Activated CD4-positive, CD25-positive, alpha-beta regulatory T cell (primary cell): ENCODE data around the gene TFRC.
"Not testable (repeated sequence)": the region's sequence is repeated elsewhere in the genome, so short reads cannot be mapped to it uniquely, and the experiment has no call there.

Source experiments
- DNase-seq, 4 experiments: peaks; one replicate each; lab custom pipeline; 2025; lab: John Stamatoyannopoulos, UW

The TFRC gene

DNA sequence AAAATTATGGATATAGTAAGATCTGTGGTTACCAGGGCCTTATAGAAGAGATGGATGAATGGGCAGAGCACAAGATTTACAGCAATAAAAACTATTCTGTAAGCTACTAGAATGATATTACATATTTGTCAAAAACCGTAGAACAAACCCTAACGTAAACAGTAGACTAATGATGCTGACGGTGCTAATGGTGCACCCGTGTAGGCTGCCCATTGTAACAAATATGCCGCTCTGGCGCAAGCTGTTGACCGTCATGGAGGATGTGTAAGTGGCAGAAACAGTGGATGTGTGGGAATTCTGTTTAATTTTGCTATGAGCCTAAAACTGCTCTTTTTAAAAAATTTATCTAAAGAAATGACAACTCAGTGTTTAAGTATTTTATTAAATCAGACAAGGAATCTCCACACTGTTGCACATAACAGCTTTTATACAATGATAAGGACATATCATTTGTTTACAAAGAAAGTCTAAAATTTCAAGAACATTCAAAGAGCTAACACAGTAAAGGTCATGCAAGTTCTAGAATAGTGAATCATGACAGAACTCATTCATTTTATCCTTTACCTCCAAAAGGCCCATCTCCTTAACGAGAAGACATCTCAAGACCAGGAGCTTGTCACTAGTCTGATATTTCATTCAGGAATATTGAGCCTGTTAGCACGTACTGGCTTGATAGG lies 32.8 kb downstream of the TFRC start:
- no peak for DNase-seq

DNA sequence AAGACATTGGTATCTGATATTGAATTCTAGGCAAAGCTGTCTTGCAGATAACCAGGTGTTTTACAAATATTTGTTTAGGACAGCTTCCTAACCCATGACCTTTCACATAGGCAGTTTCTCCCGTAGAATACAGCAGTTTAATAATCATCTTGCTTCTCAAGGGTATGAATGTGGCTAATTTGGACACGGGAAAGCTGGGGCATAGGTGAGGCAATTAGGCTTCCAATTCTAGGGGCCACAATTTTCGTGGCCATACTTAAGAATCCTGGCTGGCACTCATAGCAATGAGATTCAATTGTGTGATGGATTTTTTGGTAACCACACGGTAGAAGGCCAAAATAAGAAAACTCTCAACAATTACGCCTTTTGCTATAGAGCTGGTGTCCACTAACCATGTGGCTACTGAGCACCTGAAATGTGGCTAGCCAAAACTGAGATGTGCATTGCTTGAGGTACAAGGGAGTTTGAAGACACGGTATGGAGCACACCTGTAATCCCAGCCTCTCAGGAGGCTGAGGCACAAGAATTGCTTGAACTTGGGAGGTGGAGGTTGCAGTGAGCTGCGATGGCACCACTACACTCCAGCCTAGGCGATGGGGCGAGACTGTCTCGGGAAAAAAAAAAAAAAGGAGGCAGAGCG lies 34.4 kb downstream of the TFRC start:
- DNase-seq = no peak

DNA sequence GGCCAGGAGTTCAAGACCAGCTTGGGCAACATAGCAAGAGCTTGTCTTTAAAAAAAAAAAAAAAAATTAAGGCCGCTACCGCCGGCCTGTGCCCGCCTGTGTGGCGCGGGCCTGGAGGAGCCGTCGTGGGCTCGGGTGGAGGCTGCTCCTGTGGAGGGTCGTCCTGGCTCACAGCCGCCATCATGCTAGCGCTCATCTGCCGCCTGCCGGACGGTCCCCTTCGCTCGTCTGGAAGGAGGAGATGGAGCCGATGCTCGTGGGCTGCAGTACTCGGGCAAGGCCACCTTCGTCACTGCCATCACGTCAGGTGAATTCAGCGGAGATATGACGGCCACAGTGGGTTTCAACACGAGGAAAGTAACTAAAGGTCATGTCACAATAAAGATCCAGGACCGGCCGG lies 37.4 kb downstream of the TFRC start:
- no peak for DNase-seq

DNA sequence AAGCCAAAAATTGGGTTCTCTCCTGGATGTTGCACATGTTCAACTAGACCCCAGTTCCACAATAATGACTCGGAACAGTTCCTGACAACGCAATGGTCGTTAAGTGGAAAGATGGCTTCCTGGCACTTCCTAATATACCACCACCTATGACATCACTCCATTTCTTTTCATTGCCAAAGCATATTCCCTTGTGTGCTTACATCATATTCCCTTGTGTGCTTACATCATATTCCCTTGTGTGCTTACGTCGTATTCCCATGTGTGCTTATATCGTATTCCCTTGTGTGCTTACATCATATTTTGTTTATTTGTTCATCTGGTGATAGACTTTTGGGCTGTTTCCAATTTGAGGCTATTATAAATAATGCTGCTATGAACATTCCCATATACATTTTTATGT lies 39.2 kb downstream of the TFRC start:
- DNase-seq = no peak

DNA sequence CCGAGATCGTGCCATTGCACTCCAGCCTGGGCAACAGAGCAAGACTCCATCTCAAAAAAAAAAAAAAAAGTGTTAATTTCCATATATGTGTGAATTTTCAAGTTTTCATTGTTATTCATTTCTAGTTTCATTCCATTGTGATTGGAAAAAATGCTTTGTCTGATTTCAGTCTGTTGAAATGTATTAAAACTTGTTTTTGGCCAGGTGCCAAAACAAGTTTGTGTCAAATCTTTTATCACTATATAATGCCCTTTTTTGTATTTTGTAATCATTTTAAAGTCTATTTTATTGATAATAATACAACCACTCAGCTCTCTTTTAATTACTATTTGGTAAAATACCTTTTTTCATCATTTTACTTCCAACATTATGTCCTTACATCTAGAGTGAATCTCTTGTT lies 42.5 kb downstream of the TFRC start:
- no peak for DNase-seq

DNA sequence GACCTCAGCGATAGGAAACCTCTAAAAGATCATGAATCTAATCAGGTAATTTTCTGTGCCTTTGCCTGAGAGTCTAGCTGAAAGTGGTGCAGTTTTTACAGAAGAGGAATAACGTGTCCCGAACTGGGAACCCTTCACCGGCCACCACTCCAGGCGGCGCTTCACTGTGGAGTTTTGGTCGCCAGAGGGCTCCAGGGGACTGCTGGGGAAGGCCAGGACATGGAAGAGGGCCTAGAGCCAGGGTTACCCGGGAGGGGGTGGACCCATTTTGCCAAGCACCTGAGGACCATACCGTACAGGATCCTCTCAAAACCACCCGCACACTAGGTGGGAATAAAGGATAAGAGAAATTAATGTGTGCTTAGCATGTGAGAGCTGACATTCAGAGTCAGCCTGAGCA lies 55.8 kb downstream of the TFRC start:
- not testable (repeated sequence) for DNase-seq

DNA sequence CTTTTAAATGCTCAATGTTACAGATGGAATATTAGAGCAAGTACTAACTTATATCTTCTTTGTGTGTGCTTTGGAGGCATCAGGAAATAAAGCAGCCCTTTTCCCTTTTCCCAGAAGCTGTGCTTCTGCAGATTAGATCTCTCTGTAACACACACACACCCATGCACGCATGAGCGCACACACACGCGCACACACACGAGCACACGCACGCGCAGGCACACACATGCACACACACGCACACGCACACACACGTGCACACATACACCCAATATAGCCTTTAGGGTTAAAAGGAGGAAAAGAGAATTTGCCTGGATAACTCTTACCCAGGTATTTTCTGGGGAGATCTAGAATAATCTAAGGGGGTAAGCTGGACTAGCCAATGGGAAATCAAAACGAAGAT lies 56.9 kb downstream of the TFRC start:
- DNase-seq = no peak

DNA sequence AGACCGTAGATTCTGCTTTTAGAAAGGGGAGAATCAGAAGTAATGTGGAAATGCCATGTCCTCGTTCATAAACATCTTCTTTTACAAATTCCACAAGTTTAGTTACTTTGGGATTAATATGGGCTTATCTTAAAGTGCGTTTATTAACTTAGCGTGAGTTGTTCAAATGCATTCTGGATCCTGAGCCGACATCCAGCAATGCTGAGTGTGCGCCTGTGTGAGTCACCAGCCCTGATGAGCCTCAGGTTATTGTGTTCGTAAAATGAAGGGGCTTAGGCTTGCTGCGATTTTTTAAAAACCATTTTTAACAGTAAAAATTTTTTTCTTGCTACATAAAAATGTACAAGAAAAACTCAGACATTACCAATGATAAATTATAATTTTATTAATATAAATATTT lies 57.9 kb downstream of the TFRC start:
- DNase-seq = no peak

DNA sequence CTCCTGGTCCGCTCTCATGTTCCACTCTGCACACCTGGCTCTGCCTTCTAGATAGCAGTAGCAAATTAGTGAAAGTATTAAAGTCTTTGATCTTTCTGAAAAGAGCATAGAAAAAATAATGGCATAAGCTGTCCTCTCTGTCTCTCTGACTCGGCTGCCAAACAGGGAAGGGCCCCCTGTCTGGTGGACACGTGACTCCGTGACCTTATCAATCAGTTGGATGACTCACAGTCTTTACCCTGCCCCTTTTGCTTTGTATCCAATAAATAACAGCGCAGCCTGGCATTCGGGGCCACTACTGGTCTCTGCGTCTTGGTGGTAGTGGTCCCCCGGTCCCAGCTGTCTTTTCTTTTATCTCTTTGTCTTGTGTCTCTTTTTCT lies 59.4 kb downstream of the TFRC start:
- not testable (repeated sequence) for DNase-seq

DNA sequence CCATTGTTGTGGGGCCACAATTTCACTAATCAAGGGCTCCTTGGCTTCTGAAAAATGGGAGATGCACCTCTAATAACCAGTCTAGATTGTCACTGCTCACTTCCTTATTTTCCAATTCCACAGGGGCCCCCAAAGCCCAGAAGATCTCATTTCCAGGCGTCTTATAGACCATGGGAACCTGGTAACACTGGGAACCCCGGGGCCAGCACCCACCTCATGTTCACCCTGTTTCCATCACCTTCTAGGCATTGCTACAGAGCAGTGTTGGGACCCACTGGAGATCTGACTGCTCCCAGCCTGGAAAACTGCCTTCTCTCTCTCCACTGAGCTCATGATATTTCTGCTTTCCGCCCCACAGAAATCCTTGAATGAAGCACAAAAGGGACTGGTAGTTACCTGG lies 61.5 kb downstream of the TFRC start:
- DNase-seq = no peak

DNA sequence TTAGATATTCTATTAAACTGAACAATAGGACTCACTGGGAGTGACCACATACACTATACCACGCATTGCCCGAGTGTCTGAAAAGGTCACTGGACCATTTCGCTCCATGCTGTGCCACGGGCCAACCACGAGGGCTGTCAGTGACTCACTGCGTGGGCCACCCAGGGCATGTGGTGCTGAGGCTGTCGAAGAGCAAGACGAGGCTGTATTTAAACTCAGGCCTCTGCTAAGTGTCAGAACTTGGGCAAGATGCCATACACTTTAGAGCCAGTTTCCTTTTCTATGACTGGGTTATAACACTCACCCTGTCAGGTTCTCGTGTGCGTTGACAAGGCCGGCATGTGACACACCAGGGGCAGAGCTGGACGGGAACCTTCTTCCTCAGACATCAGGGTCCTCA lies 62.3 kb downstream of the TFRC start:
- DNase-seq = not testable (repeated sequence)

DNA sequence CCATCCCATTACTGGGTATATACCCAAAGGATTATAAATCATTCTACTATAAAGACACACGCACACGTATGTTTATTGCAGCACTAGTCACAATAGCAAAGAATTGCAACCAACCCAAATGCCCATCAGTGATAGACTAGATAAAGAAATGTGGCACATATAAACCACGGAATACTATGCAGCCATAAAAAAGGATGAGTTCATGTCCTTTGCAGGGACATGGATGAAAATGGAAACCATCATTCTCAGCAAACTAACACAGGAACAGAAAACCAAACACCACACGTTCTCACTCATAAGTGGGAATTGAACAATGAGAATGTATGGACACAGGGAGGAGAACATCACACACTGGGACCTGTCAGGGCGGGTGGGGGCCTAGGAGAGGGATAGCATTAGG lies 63.7 kb downstream of the TFRC start:
- not testable (repeated sequence) for DNase-seq

DNA sequence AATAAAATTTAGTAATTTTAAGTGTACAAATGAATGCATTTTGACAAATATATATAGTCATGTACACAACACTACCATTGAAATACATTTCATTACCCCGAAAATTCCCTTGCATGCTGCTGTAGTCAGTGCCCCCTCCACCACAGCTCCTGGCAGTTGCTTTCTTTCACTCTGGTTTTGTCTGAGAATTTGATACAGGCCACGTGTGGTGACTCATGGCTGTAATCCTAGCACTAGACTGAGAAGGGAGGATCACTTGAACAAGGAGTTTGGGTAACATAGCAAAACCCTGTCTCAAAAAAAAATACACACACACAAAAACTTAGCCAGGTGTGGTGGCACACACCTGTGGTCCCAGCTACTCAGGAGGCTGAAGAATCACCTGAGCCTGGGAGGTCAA lies 65.4 kb downstream of the TFRC start:
- no peak for DNase-seq

DNA sequence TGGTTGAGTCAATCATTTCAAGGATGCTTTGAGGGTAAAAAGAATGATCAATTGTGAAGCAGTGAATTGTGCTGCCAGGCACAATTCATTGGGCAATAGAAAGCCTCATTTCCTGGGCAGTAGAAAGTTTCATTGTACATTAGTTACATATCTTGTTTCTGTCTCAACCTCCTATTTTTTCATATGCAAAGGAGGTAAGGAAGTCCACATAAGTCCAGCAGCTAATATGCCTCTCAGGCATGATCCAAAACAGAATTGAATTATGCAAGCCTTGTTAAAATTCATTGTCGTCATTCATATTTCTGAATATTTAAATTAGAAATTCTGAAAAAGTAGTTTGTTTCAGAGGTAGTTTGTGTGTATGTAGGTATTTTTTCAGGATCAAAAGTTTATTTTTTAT lies 65.8 kb downstream of the TFRC start:
- no peak for DNase-seq

DNA sequence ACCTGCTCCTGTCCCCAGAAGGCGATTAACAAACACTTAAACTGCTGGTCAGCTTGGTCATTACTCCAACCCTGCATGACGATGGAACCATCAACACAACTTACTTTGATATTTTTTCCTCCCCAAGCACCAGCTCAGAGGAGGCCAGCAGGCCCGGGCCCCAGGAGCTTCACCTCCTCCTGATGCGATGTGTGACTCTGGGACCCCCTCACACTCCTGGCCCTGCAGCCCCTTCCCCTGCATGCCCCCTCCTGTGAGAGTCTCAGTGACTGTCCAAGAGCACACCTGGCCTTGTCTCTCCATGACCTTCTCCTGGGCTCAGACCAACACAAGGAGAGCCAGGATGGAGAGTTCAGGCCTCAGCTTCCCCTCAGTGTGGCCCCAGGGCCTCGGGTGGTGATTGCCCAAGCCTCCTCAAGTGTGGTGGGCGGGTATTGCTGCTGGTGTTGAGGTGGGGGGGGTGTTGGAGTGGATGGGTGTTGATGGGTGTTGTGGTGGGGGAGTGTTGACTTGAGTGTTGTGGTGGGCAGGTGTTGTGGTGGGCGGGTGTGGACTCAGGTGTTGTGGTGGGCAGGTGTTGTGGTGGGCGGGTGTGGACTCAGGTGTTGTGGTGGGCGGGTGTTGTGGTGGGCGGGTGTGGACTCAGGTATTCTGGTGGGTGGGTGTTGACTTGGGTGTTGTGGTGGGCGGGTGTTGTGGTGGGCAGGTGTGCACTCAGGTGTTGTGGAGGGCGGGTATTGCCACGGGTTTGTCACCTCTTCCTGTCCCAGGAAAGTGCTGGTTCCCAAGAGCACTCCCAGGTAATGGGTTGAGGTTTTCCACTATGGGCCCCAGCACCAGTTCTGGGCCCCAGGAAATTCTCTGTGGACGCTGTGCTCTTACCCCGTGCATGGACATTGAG lies 68.1 kb downstream of the TFRC start:
- DNase-seq = no peak

DNA sequence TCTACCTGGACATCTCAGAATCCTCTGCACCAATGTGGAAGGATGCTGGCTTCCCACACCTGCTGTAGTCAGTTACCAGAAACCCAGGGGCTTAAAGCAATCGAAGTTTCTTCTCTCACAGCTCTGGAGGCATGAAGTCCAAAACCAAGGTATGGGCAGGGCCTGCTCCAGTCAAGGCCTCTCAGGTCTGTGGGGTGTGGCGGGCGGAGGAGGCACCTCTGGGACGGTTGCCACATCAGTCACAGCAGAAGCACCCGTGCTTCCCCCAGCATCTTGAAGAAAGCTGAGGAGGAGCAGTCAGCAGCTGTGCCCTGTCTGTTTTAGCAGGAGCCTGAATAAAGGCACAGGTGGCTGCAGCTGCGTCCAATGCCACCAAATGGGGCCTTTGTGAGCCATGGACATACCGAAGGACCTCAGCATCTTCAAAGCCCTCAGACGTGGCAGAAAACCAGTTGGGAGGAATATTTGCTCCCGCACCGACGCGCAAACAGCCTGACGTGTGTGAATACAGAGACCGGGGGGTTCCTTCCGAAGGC lies 68.9 kb downstream of the TFRC start:
- DNase-seq = no peak

DNA sequence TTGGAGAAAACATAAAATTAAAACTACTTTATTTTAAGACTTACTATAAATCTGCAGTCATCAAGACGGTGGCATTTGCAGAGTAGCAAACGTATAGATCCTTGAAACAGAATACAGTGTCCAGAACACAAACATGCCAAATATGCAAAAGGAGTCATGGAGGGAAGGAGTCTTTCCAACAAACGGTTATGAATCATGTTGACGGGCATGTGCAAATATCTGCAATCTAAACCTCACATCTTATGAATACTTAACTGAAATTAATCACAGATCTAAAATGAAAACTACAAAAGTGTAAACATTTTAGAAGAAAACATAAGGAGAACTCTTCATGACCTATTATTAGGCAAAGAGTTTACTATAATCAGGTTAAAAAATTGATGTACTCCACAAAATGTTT lies 69.4 kb downstream of the TFRC start:
- no peak for DNase-seq

DNA sequence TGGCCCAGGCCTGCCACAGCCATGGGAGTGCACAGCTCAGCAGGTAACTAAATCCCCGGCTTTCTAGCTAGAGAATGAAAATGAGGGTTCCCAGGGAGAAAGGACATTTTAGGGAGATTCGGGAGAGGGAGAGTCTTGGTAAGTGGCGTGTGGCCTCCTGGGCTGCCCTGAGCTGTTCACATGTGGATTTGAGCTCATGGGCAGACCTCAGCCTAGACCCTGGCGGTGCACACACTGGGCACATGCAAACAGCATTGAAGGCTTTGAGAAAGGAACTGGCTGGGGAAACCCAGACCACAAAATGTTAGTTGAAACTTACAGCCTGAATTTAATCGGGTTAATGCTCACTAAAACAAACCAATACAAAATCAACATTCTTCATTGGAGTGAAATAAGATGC lies 72.4 kb downstream of the TFRC start:
- no peak for DNase-seq

DNA sequence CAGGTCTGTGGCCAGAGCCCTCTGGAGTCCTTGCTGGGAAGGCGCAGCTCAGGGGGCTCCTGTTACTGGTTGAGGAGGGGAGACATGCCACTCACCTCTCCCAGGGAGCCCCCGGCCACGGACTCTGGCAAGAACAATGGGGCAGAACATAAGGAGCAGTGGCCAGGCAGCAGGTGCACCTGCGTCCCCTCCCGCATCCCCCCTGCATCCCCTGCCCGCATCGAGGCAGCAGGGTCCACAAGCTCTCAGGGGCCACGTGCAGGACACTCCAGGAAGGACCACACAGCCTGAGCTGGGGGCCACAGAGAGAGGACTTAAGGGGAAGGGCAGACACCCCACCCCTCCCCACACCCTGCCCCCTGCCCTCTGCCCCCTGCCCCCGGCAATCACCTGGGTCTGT lies 73.0 kb downstream of the TFRC start:
- DNase-seq = no peak

DNA sequence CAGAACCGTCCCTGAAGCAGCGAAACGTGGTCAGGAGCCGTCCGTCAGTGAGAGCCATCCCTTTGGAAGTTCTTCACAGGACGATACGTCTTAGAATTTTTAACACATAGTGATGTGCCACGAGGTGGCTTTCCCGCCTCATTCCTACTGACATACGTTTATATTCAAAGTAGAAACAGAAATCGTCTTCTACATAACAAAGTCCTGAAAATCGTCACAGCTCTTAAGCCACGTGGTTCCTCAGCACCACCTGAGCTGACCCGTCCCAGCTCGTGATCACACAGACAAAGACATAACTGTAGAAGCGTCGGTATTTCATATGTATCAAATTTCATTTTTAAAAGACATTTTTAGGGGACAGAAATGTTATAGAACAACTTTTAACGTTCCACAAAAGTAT lies 73.5 kb downstream of the TFRC start:
- no peak for DNase-seq

DNA sequence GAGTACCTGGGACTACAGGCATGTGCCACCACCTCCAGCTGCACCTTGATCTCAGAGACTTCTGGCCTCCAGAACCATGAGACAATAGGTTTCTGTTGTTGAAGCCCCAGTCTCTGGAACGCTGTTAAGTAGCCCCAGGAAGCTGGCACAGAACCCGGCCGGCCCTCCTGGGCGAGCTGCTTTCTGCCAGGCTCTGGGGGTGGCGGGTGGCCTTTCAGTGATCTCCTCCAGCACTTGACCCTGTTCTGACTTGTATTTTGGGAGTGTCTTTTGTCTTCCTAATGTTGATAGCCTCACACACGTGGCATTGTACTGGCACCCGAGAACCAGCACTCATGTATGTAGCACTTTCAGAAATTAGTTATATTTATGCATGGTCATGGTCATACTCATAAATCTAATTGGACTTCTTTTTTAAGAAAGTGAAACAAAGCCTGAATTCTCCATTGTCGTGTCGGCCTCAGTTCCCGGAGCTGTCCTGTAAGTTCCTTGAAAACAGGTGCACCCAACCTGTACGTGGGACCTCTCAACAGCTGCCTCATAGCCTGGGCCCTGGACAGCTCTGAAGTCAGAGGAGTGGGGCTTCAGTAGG lies 74.0 kb downstream of the TFRC start:
- DNase-seq = no peak

DNA sequence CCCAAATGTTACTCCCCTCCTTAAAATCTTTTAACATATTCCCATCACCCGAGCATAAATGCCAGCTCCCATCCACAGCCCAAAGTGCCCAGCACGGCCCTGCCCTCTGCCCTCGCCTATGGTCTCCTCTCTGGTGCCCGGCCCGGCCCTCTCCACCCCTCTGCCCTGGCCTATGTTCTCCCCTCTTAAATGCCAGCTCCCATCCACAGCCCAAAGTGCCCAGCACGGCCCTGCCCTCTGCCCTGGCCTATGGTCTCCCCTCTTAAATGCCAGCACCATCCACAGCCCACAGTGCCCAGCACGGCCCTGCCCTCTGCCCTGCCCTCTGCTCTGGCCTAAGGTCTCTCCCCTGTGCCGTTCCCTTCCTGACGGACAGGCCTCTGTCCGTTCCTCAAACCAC lies 76.6 kb downstream of the TFRC start:
- DNase-seq = not testable (repeated sequence)
